ENCODE data around the gene HSF2.
A peak's percentile ranks its signal among the peaks of the same experiment; 100 is the strongest.

The HSF2 gene

GRCh38 chr6:122400121-122400450 lies 634 bp downstream of the HSF2 start:
- no peak for DNase-seq

- DNase-seq = peak; percentile 32
Measured at GRCh38 chr6:122400462-122401089, 1.1 kb downstream of the HSF2 start.

GRCh38 chr6:122401104-122401503 lies 1.7 kb downstream of the HSF2 start:
- DNase-seq = no peak

GRCh38 chr6:122404444-122404843 lies 5.0 kb downstream of the HSF2 start:
- DNase-seq = peak; percentile 17

- no peak for DNase-seq
Measured at GRCh38 chr6:122405417-122405816, 6.0 kb downstream of the HSF2 start.

GRCh38 chr6:122406187-122406586 lies 6.7 kb downstream of the HSF2 start:
- no peak for DNase-seq

- no peak for DNase-seq
Measured at GRCh38 chr6:122407712-122408111, 8.3 kb downstream of the HSF2 start.

- no peak for DNase-seq
Measured at GRCh38 chr6:122408240-122408639, 8.8 kb downstream of the HSF2 start.

GRCh38 chr6:122408702-122409458 lies 9.4 kb downstream of the HSF2 start:
- DNase-seq = no peak

- no peak for DNase-seq
Measured at GRCh38 chr6:122412001-122412400, 12.5 kb downstream of the HSF2 start.

- DNase-seq = peak; percentile 57
Measured at GRCh38 chr6:122416825-122417224, 17.4 kb downstream of the HSF2 start.

- DNase-seq = no peak
Measured at GRCh38 chr6:122422003-122422402, 22.6 kb downstream of the HSF2 start.

GRCh38 chr6:122422614-122423267 lies 23.3 kb downstream of the HSF2 start:
- DNase-seq = no peak

GRCh38 chr6:122423734-122424133 lies 24.3 kb downstream of the HSF2 start:
- DNase-seq = peak; percentile 72

- DNase-seq = no peak
Measured at GRCh38 chr6:122426597-122426996, 27.1 kb downstream of the HSF2 start.

GRCh38 chr6:122428781-122429180 lies 29.3 kb downstream of the HSF2 start:
- no peak for DNase-seq

GRCh38 chr6:122429323-122429722 lies 29.9 kb downstream of the HSF2 start:
- DNase-seq = no peak

GRCh38 chr6:122431780-122432179 lies 32.3 kb downstream of the HSF2 start:
- DNase-seq = no peak

- DNase-seq = no peak
Measured at GRCh38 chr6:122432816-122433215, 33.4 kb downstream of the HSF2 start.

GRCh38 chr6:122438975-122439374 lies 39.5 kb downstream of the HSF2 start:
- no peak for DNase-seq

GRCh38 chr6:122445274-122445673 lies 45.8 kb downstream of the HSF2 start:
- no peak for DNase-seq

GRCh38 chr6:122449069-122449468 lies 49.6 kb downstream of the HSF2 start:
- no peak for DNase-seq

- no peak for DNase-seq
Measured at GRCh38 chr6:122452509-122452908, 53.1 kb downstream of the HSF2 start.

- no peak for DNase-seq
Measured at GRCh38 chr6:122454673-122455072, 55.2 kb downstream of the HSF2 start.
